ENCODE data around the gene GLB1L2. TPM values are rescaled to one million over a fixed set of nuclear protein-coding genes. Genes with fewer than 3 reads are reported as not detected.

The GLB1L2 gene
- total and polyA plus RNA-seq, 2 donors, result 0.46 to 0.47 TPM

GRCh38 chr11:134407923-134408322, 76.1 kb downstream of the GLB1L2 start:
- Histone ChIP-seq H3K27me3 (ENCODE audit: control insufficient read depth in 2 of 2, insufficient read depth in 1 of 2, low read length in 1 of 2) (peaks cover 30 to 47% of the 10 kb centered on the region in 2 donors), H3K4me3 (ENCODE audit: low read length in 2 of 2) (no peak overlapping the region), H3K9me3 (ENCODE audit: control insufficient read depth in 2 of 2, insufficient read depth in 1 of 2, low read length in 1 of 2) (no peaks in the 10 kb centered on the region), H3K36me3 (ENCODE audit: control insufficient read depth in 2 of 2, insufficient read depth in 2 of 2, low read length in 1 of 2) (no peaks in the 10 kb centered on the region), H3K27ac (ENCODE audit: low read depth in 1 of 2, low read length in 1 of 2) (no peak overlapping the region), H3K4me1 (ENCODE audit: control insufficient read depth in 2 of 2, insufficient read depth in 2 of 2, low read length in 2 of 2) (no peaks in the 10 kb centered on the region)
- WGBS, result 75% methylated on average over 7 of the region's 8 CpGs
- no peak for DNase-seq (ENCODE audit: low read depth in 6 of 9, low spot score in 9 of 9)

GRCh38 chr11:134409552-134410429, 78.0 kb downstream of the GLB1L2 start:
- Histone ChIP-seq H3K4me3 (ENCODE audit: low read length in 2 of 2) (no peak overlapping the region), H3K4me1 (ENCODE audit: control insufficient read depth in 2 of 2, insufficient read depth in 2 of 2, low read length in 2 of 2) (no peaks in the 10 kb centered on the region), H3K27ac (ENCODE audit: low read depth in 1 of 2, low read length in 1 of 2) (no peak overlapping the region), H3K9me3 (ENCODE audit: control insufficient read depth in 2 of 2, insufficient read depth in 1 of 2, low read length in 1 of 2) (no peaks in the 10 kb centered on the region), H3K27me3 (ENCODE audit: control insufficient read depth in 2 of 2, insufficient read depth in 1 of 2, low read length in 1 of 2) (peaks cover 48 to 66% of the 10 kb centered on the region in 2 donors), H3K36me3 (ENCODE audit: control insufficient read depth in 2 of 2, insufficient read depth in 2 of 2, low read length in 1 of 2) (no peaks in the 10 kb centered on the region)
- WGBS, result 84% methylated on average over 15 of the region's 15 CpGs
- no peak for DNase-seq (ENCODE audit: low read depth in 6 of 9, low spot score in 9 of 9)

- no peak for DNase-seq (ENCODE audit: low read depth in 6 of 9, low spot score in 9 of 9)
- Histone ChIP-seq H3K9me3 (ENCODE audit: control insufficient read depth in 2 of 2, insufficient read depth in 1 of 2, low read length in 1 of 2) (no peaks in the 10 kb centered on the region), H3K27ac (ENCODE audit: low read depth in 1 of 2, low read length in 1 of 2) (no peak overlapping the region), H3K4me1 (ENCODE audit: control insufficient read depth in 2 of 2, insufficient read depth in 2 of 2, low read length in 2 of 2) (no peaks in the 10 kb centered on the region), H3K4me3 (ENCODE audit: low read length in 2 of 2) (no peak overlapping the region), H3K36me3 (ENCODE audit: control insufficient read depth in 2 of 2, insufficient read depth in 2 of 2, low read length in 1 of 2) (no peaks in the 10 kb centered on the region), H3K27me3 (ENCODE audit: control insufficient read depth in 2 of 2, insufficient read depth in 1 of 2, low read length in 1 of 2) (peaks cover 54 to 72% of the 10 kb centered on the region in 2 donors)
- WGBS, result 65% methylated on average over 5 of the region's 5 CpGs
Measured at GRCh38 chr11:134410766-134411165, 79.0 kb downstream of the GLB1L2 start.

- peaks cover 54 to 72% of the 10 kb centered on the region in 2 donors for H3K27me3 ChIP-seq (ENCODE audit: control insufficient read depth in 2 of 2, insufficient read depth in 1 of 2, low read length in 1 of 2)
- no peaks in the 10 kb centered on the region for H3K4me1 ChIP-seq (ENCODE audit: control insufficient read depth in 2 of 2, insufficient read depth in 2 of 2, low read length in 2 of 2)
- H3K9me3 ChIP-seq (ENCODE audit: control insufficient read depth in 2 of 2, insufficient read depth in 1 of 2, low read length in 1 of 2), result no peaks in the 10 kb centered on the region
- WGBS, result 3% methylated on average over 91 of the region's 94 CpGs
- H3K27ac ChIP-seq (ENCODE audit: low read depth in 1 of 2, low read length in 1 of 2), result no peak within 1 kb of the TSS
- no peaks in the 10 kb centered on the region for H3K36me3 ChIP-seq (ENCODE audit: control insufficient read depth in 2 of 2, insufficient read depth in 2 of 2, low read length in 1 of 2)
- DNase-seq (ENCODE audit: low read depth in 6 of 9, low spot score in 9 of 9), result no peak
- peak within 1 kb of the TSS in 1 of 2 donors; percentile 36 for H3K4me3 ChIP-seq (ENCODE audit: low read length in 2 of 2)
Measured at GRCh38 chr11:134412203-134413042, 80.6 kb downstream of the GLB1L2 start, which contains the start of gene B3GAT1. Gene B3GAT1, minus strand, starts transcription at chr11:134412242. Its CDS starts 24,583 bp downstream, at chr11:134387659.

- H3K9me3 ChIP-seq (ENCODE audit: control insufficient read depth in 2 of 2, insufficient read depth in 1 of 2, low read length in 1 of 2), result no peaks in the 10 kb centered on the region
- no peak overlapping the region for H3K4me3 ChIP-seq (ENCODE audit: low read length in 2 of 2)
- 8% methylated on average over 22 of the region's 22 CpGs for WGBS
- H3K36me3 ChIP-seq (ENCODE audit: control insufficient read depth in 2 of 2, insufficient read depth in 2 of 2, low read length in 1 of 2), result no peaks in the 10 kb centered on the region
- no peak for DNase-seq (ENCODE audit: low read depth in 6 of 9, low spot score in 9 of 9)
- H3K4me1 ChIP-seq (ENCODE audit: control insufficient read depth in 2 of 2, insufficient read depth in 2 of 2, low read length in 2 of 2), result no peaks in the 10 kb centered on the region
- peaks cover 54 to 71% of the 10 kb centered on the region in 2 donors for H3K27me3 ChIP-seq (ENCODE audit: control insufficient read depth in 2 of 2, insufficient read depth in 1 of 2, low read length in 1 of 2)
- no peak overlapping the region for H3K27ac ChIP-seq (ENCODE audit: low read depth in 1 of 2, low read length in 1 of 2)
Measured at GRCh38 chr11:134413043-134413825, 81.4 kb downstream of the GLB1L2 start.

- Histone ChIP-seq H3K27ac (ENCODE audit: low read depth in 1 of 2, low read length in 1 of 2) (no peak overlapping the region), H3K4me3 (ENCODE audit: low read length in 2 of 2) (no peak overlapping the region), H3K9me3 (ENCODE audit: control insufficient read depth in 2 of 2, insufficient read depth in 1 of 2, low read length in 1 of 2) (no peaks in the 10 kb centered on the region), H3K4me1 (ENCODE audit: control insufficient read depth in 2 of 2, insufficient read depth in 2 of 2, low read length in 2 of 2) (no peaks in the 10 kb centered on the region), H3K27me3 (ENCODE audit: control insufficient read depth in 2 of 2, insufficient read depth in 1 of 2, low read length in 1 of 2) (peaks cover 54 to 73% of the 10 kb centered on the region in 2 donors), H3K36me3 (ENCODE audit: control insufficient read depth in 2 of 2, insufficient read depth in 2 of 2, low read length in 1 of 2) (no peaks in the 10 kb centered on the region)
- DNase-seq (ENCODE audit: low read depth in 6 of 9, low spot score in 9 of 9), result no peak
- 41% methylated on average over 18 of the region's 18 CpGs for WGBS
Measured at GRCh38 chr11:134413826-134414731, 82.3 kb downstream of the GLB1L2 start.

- peaks cover 51 to 63% of the 10 kb centered on the region in 2 donors for H3K27me3 ChIP-seq (ENCODE audit: control insufficient read depth in 2 of 2, insufficient read depth in 1 of 2, low read length in 1 of 2)
- 42% methylated on average over 17 of the region's 17 CpGs for WGBS
- no peak overlapping the region for H3K4me3 ChIP-seq (ENCODE audit: low read length in 2 of 2)
- no peak overlapping the region for H3K27ac ChIP-seq (ENCODE audit: low read depth in 1 of 2, low read length in 1 of 2)
- H3K36me3 ChIP-seq (ENCODE audit: control insufficient read depth in 2 of 2, insufficient read depth in 2 of 2, low read length in 1 of 2), result no peaks in the 10 kb centered on the region
- no peak for DNase-seq (ENCODE audit: low read depth in 6 of 9, low spot score in 9 of 9)
- no peaks in the 10 kb centered on the region for H3K9me3 ChIP-seq (ENCODE audit: control insufficient read depth in 2 of 2, insufficient read depth in 1 of 2, low read length in 1 of 2)
- no peaks in the 10 kb centered on the region for H3K4me1 ChIP-seq (ENCODE audit: control insufficient read depth in 2 of 2, insufficient read depth in 2 of 2, low read length in 2 of 2)
Measured at GRCh38 chr11:134414766-134415765, 83.3 kb downstream of the GLB1L2 start.

All from thymus (tissue), 11 donors.